T-helper 2 cell treated with Interferon-gamma antibody and Interleukin-4, amounts not matched to agents 100 ng/mL and 5 ng/mL, for 36 hours (primary cell): ENCODE data around the gene DNAJC1. TPM values are rescaled to one million over a fixed set of nuclear protein-coding genes. Genes with fewer than 3 reads are reported as not detected.
"Not testable (repeated sequence)": the region's sequence is repeated elsewhere in the genome, so short reads cannot be mapped to it uniquely, and the experiment has no call there.

Experiments used
- intact Hi-C: fragments of 100-400 bp; cut with micrococcal nuclease; formaldehyde crosslinking; loops from one replicate; pipeline ENCODE4 v1.15.1; 2023
- total RNA-seq: library from RNA; stranded (reverse); gene quantifications from 2 replicates; pipeline ENCODE4 v1.2.3, GENCODE V29; 2022

Gene DNAJC1
- total RNA-seq, 1 donor from 2014 or later = 23.2 TPM

GRCh38 chr10:21919117-21919516, 84.4 kb downstream of the DNAJC1 start:
- intact Hi-C loops = no loop called here

- intact Hi-C loops = no loop called here
Measured at GRCh38 chr10:21912625-21913024, 90.9 kb downstream of the DNAJC1 start.

- intact Hi-C loops = no loop called here
Measured at GRCh38 chr10:21910798-21911197, 92.7 kb downstream of the DNAJC1 start.

- intact Hi-C loops = no loop called here
Measured at GRCh38 chr10:21907436-21907835, 96.1 kb downstream of the DNAJC1 start.

- intact Hi-C loops = no loop called here
Measured at GRCh38 chr10:21904930-21905329, 98.6 kb downstream of the DNAJC1 start.

- intact Hi-C loops = no loop called here
Measured at GRCh38 chr10:21899736-21900135, 103.8 kb downstream of the DNAJC1 start.

- intact Hi-C loops = no loop called here
Measured at GRCh38 chr10:21895932-21896331, 107.6 kb downstream of the DNAJC1 start.

- intact Hi-C loops = no loop called here
Measured at GRCh38 chr10:21894648-21895342, 108.7 kb downstream of the DNAJC1 start.

GRCh38 chr10:21891439-21891838, 112.1 kb downstream of the DNAJC1 start:
- intact Hi-C loops = no loop called here

GRCh38 chr10:21889477-21890275, 113.9 kb downstream of the DNAJC1 start:
- intact Hi-C loops = no loop called here

- intact Hi-C loops = no loop called here
Measured at GRCh38 chr10:21888959-21889358, 114.6 kb downstream of the DNAJC1 start.

- intact Hi-C loops = no loop called here
Measured at GRCh38 chr10:21885940-21886339, 117.6 kb downstream of the DNAJC1 start.

- intact Hi-C loops = no loop called here
Measured at GRCh38 chr10:21873198-21873597, 130.3 kb downstream of the DNAJC1 start.

- intact Hi-C loops = not testable (repeated sequence)
Measured at GRCh38 chr10:21872771-21873170, 130.8 kb downstream of the DNAJC1 start.

- intact Hi-C loops = no loop called here
Measured at GRCh38 chr10:21870849-21871248, 132.7 kb downstream of the DNAJC1 start.

- intact Hi-C loops = not testable (repeated sequence)
Measured at GRCh38 chr10:21869087-21869486, 134.4 kb downstream of the DNAJC1 start.

- intact Hi-C loops = no loop called here
Measured at GRCh38 chr10:21860718-21861117, 142.8 kb downstream of the DNAJC1 start.

- intact Hi-C loops = no loop called here
Measured at GRCh38 chr10:21858455-21858854, 145.1 kb downstream of the DNAJC1 start.

GRCh38 chr10:21849607-21850006, 153.9 kb downstream of the DNAJC1 start:
- intact Hi-C loops = no loop called here

GRCh38 chr10:21843645-21844044, 159.9 kb downstream of the DNAJC1 start:
- intact Hi-C loops = no loop called here

GRCh38 chr10:21841273-21841672, 162.3 kb downstream of the DNAJC1 start:
- intact Hi-C loops = not testable (repeated sequence)

GRCh38 chr10:21837487-21837886, 166.0 kb downstream of the DNAJC1 start:
- intact Hi-C loops = not testable (repeated sequence)

GRCh38 chr10:21834574-21834973, 169.0 kb downstream of the DNAJC1 start:
- intact Hi-C loops = not testable (repeated sequence)
